GM21447 (cell line): Measurements from ENCODE around the gene THOC6.
A peak's percentile ranks its signal among the peaks of the same experiment; 100 is the strongest.

ENCODE experiments used
- ATAC-seq: cut with Tn5 transposase; IDR thresholded peaks from one replicate; pipeline ENCODE4 v1.9.1; 2021; ENCODE audit not compliant: unreplicated experiment

Gene THOC6

DNA sequence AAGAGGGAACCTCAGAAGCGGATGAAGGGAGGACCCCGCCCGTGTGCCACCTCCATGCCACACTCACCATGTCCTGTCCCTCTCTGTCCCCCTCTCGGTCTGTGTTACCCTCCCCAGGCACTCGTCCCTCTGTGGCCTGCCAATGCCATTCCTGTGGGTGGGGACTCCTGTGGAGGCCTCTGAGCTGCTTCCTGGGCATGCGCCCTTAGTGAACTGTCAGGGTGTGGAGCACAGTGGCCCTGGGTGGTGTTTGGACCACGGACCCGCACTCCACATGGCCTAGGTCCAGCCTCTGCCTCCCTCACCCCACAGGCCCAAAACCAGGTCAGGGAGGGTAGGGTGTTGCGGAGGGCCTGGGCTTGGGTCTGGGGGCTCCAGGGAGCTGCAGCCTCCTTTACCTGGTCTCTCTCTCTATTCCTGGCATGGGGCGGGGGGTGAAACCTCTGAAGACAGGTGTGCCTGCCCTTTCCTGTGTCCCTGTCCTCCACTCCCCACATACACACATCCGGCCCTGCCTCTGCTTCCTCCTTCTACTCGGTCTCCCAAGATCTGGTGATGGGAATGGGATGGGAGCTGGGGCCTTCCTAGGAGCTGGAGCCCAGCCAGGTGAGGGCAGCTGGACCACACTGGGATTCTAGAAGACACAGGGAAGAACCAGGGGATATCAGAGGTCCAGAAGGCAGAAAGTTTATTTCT, 32.1 kb upstream of the THOC6 start:
- ATAC-seq: no peak

- no peak for ATAC-seq
Observed at GRCh38 chr16:2992383-2993081, 31.3 kb upstream of the THOC6 start.

- ATAC-seq: no peak
Observed at GRCh38 chr16:2996298-2996697, 27.5 kb upstream of the THOC6 start.

DNA sequence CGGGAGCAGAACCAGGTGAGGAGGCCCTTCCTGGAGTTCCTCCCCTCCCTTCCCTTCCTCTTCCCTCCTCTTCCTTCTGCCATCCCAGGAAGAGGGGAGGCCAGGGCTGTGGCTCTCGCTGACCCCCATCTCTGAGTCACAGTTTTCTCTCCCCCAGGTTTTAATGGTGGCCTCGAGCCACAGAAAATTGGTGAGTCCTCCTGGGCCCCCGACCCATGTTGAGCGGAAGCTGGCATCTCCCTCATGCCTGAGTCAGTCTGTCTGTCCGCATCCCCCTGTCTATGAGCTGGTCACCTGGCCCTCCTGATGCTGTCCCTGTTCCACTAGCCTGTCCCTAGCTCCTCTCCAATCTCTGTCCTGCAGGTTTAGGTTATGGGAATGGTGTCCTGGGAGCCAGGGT, 23.9 kb upstream of the THOC6 start:
- ATAC-seq: no peak

DNA sequence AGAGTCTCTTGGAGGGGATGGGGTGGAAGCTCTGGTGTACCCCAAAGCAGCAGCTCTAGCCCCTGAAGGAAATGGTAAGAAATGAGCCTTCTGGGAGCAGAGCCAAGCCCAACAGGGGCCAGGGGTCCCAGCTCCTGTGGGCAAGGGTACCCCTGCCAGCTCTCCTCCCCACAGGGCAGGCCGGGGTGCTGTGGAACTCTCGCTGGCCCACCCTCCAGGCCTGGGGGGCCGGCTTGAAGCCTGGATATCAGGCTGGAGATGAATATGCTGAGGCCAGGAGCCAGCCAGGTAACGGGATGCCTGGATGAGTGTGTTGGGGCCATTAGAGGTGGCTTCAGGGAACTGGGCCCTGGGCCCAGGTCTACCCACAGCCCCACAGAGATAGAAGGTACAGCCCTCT, 23.3 kb upstream of the THOC6 start:
- no peak for ATAC-seq

DNA sequence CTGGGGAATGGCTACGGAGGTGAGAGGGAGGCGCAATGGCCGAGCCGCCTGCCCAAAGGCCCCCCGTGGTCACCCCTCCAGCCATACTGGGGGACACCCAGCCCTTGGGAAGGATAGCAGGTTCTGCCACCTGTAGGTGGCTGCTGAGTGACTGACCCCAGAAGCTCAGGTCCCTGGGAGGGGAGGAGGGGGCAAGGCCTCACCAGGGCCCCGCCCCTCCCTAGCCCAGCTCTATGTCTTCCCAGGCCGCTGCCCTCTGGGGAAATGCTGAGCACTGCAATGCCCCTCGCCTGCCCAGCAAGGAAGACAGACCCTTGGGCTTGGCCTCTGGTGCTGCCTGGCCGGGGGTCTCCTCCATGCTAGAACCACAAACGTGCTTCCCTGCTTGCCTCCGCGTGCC, 22.5 kb upstream of the THOC6 start:
- no peak for ATAC-seq

- ATAC-seq: peak; percentile 95
Observed at GRCh38 chr16:3003582-3004270, 20.1 kb upstream of the THOC6 start.

GRCh38 chr16:3004319-3004718, 19.5 kb upstream of the THOC6 start:
- peak; percentile 1 for ATAC-seq

DNA sequence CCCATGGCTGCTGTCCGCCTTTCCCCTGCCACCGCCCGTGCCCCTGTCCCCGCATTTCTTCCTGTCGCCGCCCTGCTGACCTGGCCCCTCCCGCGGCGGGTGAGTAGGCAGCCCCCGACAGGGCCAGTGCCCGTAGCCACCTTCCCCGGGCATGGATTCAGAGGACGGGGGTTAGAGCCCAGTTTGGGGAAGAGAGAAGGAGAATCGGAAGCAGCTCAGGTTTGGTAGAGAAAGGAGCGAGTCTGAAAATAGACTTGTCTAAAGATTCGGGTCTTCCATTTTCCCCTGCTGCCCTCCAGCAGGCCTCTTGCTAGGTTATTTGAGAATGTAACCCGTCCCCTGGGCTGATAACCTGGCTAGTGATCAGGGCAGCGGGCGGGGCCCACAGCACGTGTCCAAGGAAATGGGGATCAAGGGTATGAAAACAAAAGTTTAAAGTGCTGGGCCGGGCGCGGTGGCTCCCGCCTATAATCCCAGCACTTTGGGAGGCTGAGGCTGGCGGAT, 19.0 kb upstream of the THOC6 start:
- ATAC-seq: no peak

DNA sequence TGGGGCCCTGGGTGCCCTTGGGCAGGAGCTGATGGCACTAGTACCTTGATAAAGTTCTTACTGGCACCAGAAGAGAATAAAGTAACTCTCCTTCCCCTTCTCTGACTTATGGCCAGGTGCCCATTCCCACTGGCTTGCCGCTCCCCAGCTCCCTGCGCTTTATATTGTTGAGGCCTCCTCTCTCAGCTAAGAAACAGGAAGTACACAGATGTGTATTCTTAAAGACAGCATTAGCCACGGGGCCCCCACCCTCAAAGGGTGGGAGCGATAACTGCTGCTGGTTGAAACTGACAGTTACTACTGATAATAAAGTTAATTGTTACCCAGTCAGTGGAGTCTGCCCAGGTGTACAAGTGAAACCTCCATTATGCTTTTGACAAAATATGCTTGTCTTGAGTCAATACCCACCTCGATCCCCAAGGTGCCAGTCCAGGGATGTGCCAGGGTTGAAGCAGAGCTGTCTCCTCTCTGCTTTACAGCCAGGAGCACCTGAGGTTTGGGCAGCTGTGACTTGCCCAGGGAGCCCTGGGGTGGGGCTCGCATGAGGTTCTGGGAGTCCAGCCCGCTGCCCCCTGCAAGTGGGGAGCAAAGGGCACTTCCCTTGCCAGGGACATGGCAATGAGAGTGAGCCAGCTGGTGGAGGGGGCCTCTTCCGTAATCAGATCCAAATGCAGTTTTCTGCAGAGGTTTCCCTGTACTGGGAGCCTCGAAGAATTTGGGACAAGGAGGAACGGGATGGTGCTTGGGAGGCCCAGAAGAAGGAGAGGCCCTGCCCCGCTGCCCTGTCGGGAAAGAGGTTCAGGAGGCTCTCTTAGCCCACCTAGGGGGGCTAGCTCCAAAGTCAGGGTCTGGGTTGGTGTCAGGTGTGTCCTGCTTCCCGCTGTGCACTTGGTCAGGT, 16.5 kb upstream of the THOC6 start:
- ATAC-seq: no peak

DNA sequence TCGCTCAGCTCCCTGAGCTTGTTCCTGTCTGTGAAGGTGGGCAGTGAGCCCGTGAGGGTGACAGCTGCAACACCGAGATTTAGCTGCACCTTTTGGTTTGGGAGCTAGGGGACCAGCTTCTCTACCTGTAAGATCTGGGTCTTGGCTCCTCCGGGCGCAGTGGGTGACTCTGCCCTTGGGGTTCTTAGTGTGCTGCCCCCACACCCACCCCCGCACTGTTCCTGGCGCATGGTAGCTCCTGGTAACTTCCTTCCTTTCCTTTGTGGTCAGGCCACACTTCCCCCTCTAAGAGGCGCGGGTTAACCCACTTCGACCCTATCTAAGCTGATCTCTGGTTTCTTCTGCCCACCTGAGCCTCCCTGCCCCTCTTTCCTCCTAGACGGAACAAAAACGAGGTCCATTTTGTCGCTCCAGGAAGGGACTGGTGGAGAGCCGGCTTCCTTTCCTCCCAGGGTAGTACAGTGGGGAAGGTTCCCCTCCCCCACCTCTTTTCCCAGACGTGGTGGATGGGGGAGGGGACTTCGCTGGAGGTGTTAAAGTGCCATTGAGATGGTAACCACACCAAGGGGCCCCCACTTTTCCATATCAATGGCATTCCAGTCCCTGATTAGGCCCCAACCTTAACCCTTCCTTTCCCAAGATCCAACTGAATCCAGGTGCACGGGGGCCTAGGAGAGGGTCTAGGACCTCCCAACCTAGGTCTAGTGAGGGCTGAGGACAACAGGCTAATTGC, 15.7 kb upstream of the THOC6 start:
- no peak for ATAC-seq

GRCh38 chr16:3008690-3009037, 15.2 kb upstream of the THOC6 start:
- no peak for ATAC-seq

DNA sequence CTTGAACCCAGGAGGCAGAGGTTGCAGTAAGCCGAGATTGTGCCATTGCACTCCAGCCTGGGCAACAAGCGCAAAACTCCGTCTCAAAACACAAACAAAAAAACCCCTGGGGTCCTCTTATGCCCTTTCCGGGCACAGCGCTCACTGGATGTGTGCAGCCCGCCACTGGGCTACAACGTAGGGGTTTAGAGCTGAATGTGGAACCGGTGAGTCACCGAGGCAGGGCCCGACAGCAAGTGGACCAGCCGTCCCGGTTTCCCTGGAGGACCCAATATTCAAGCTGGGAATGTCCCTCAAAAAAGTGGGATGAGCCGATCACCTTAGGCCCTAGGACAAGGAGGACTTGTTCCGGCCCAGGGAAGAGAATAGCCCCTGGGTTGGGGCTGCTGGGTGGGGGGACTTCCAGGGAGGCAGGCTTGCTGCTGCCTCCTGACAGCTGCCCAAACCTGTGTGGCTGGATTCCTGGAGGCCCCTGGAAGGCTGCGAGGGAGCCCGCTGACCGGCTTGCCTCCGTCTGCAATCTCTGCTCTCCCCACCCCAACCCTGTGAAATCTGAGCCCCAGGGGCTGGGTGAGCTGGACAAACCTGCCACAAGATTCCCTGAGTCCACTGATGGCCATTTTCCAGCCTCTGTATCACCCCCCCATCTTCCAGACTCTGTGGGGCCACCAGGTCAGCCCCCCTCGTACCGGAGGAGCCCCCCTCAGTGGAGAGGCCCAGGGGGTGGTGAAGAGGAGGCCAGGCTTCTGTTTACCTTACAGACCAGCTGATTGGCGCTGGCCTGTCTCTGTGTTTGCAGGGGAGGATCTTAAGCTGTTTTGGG, 14.1 kb upstream of the THOC6 start:
- no peak for ATAC-seq

DNA sequence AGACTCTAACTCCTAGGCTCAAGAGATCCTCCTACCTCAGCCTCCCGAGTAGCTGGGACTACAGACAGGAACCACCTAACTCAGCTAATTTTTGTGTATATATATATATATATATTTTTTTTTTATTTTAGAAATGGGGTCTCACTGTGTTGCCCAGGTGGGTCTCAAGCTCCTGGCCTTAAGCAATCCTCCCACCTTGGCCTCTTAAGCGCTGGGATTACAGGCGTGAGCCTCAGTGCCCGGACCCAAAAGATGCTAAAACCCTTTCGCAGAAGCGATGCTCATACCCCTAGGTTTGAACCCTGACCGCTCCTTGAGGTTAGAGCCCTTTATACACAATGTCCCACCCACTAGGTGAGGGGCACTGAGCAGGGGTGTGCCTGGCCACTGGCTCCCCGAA, 13.3 kb upstream of the THOC6 start:
- ATAC-seq: no peak

DNA sequence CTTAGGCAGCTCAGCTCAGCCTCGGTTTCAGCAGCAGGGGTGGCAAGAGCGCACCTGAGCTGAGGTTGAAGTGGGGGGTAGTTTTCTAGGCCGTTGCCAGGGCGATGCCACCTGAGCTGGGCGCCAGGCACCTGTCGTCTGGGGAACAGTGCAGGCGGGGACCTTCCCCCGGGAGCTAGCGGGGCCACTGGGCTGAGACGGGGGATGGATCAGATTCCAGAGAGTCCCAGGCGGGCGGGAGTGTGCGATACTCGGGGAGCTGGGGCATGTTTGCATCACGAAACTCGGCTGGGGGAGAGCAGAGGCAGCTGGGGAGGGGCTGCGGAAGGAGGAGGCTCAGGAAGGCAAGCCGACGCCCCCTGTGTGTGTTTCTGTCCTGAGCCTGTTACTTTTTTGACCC, 11.6 kb upstream of the THOC6 start:
- ATAC-seq: no peak

- no peak for ATAC-seq
Observed at GRCh38 chr16:3012828-3013420, 10.9 kb upstream of the THOC6 start, which contains the start of gene CLDN9. TSS of gene CLDN9 (plus strand) at chr16:3012923. CDS start at chr16:3013363, 440 bp downstream.

- ATAC-seq: no peak
Observed at GRCh38 chr16:3013491-3013951, 10.3 kb upstream of the THOC6 start.

- no peak for ATAC-seq
Observed at GRCh38 chr16:3013998-3014690, 9.7 kb upstream of the THOC6 start.
